Endometrial microvascular endothelial cells (primary cell): ENCODE results near the gene KRT4. TPM values are rescaled to one million over a fixed set of nuclear protein-coding genes. Genes with fewer than 3 reads are reported as not detected.
"Not testable (repeated sequence)": the region's sequence is repeated elsewhere in the genome, so short reads cannot be mapped to it uniquely, and the experiment has no call there.

Experiments used
- in situ Hi-C: cut with HindIII; loops from 2 replicates; pipeline ENCODE4 v1.10.0; 2017; ENCODE audit warnings: low sequenced_read_pairs, low pct_unique_long_range_greater_than_20kb; ENCODE audit errors: inconsistent ontology term
- total RNA-seq: library from RNA; depleted of rRNA; stranded (reverse); fragments of >200 nt; gene quantifications from one replicate; pipeline ENCODE4 v1.2.3, GENCODE V29; 2015; ENCODE audit errors: inconsistent ontology term

Gene KRT4
- total RNA-seq, 1 donor from 2014 or later, result not detected

DNA sequence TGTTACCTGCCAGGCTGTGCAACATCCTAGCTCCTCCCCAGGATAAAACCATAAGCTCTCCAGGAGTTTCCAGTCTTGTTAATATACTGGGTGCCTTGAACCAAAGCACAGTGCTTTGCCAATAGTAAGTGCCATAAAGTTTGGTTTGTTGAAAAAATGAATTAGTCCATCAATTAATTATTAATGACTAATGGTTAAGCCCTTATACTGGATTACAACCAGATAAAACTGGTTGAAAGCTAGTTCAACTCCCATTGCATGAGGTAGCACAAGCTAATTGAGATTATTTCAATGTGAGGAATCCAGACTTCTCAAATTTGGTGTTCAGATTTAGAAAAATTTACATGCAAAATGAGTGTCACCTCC lies 16.4 kb downstream of the KRT4 start:
- in situ Hi-C loops, result no loop called here

DNA sequence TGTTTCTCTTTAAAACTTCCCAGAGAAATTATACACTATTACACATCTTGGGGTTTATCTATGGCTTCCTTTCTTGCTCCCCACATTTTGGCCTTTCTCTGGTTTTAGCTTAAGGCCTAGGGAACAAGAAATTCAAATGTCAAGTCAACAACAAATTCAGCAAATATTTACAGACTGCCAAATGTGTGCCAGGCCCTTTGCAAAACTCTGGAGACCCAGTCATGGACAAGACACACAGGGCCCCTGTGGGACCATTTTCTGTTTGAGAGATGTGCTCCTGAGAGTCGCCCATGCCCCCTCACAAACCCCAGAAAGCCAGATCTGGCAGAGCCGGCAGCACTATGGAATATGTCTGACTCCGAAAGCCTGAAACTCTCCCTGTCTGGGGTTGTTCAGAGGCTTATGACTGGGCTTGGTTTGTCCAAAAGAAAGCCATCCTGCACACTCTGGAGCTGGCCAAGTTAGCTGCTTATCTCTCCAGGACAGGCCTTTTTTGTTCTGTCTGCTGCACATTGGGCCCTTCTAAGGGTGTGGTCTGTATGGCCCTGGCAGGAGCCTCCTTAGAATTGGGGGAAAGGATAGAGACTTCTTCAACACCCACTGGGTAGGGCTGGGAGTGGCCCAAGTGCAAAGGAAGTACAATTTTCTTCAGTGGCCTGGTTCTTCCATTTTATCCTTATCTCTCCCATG lies 16.9 kb downstream of the KRT4 start:
- in situ Hi-C loops, result no loop called here

- in situ Hi-C loops, result no loop called here
These were observed 17.5 kb downstream of the KRT4 start for GRCh38 chr12:52796429-52796794.

DNA sequence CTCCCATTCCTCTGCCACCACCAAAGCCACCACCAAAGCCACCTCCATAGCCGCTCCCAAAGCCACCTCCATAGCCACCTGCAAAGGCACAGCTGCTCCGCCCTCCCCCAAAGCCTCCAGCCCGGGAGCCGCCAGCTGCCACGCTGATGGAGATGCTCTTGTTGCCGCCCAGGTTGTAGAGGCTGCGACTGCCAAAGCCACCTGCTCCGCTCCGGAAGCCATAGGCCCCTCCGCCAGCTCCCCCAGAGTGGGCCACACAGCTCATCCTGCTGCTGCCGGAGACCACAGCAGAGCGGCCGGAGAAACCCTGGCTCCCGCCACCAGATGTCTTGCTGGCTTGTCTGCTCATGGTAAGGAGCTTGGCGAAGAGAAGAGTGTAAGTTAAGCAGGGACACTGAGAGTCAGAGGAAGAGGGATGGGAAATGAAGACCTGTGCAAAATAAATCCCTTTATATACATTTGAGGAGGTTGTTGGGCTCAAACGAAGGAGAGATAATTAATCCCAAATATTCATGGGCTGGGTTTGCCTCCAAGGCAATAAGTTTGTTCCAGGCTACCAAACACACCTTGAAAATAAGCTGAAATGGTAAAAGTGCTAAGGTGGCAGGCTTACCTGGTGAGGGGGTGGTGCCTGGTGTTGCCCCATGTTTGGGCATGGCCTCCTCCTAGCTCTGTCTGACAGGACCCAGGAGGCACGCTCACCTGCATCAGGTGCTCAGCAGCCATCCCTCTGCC lies 18.1 kb downstream of the KRT4 start, which contains the start of gene KRT3:
Gene KRT3 (minus strand): TSS at position 424 of the 735 bp plus-strand sequence. CDS start 75 bp downstream, at position 349.
- in situ Hi-C loops, result no loop called here

DNA sequence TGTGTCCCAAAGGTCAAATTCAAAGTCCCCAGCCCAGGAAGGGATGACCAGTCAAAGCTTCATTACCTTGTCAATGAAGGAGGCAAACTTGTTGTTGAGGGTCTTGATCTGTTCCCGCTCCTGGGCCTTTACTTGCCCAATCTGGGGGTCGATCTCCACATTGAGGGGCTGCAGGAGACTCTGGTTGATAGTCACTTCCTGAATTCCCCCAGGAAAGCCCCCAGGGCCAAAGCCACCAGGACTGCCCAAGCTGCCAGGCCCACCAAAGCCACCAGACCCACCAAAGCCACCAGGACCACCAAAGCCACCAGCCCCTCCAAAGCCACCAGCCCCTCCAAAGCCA lies 18.6 kb downstream of the KRT4 start:
- in situ Hi-C loops, result not testable (repeated sequence)

- in situ Hi-C loops, result no loop called here
These were observed 19.2 kb downstream of the KRT4 start for GRCh38 chr12:52794479-52795331.

GRCh38 chr12:52792185-52793029 lies 21.5 kb downstream of the KRT4 start:
- in situ Hi-C loops, result no loop called here

GRCh38 chr12:52791271-52792184 lies 22.4 kb downstream of the KRT4 start:
- in situ Hi-C loops, result no loop called here

DNA sequence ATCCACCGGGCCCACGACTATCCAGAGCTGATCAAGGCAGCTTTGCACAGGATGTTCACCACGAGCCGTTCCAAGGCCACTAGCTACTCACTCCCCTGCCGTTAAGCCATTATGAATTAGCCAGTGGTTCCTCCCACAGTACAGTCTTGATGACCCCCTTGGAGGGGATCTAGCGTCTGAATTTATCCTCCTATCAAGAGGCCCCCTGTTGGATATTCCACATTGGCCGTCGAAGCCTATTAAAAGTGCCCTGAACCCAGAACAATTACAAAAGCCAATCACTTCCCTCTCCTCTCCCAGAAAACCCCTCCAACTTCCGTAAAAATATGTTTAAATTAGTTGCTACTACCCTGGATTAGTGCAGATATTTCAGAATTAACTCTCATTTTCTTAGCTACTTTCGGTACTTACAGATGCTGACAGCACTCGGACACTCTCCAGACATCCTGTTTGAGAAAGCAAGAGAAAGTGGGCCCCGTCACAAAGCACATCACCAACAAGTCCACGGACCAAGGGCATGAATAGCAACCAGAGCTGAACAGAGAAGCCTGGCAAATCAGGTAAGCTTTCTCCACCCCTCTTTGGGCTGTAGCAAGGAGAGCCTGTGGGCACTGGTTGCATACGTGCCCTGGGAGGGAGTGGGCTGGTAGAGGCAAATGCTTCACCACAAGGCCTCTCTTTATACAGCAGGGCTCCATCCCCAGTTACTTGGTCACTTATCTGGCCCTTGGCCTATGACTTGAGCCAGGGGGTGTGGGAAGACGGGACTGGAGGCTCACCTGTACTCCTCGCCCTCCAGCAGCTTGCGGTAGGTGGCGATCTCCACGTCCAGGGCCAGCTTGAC lies 23.3 kb downstream of the KRT4 start:
- in situ Hi-C loops, result no loop called here

DNA sequence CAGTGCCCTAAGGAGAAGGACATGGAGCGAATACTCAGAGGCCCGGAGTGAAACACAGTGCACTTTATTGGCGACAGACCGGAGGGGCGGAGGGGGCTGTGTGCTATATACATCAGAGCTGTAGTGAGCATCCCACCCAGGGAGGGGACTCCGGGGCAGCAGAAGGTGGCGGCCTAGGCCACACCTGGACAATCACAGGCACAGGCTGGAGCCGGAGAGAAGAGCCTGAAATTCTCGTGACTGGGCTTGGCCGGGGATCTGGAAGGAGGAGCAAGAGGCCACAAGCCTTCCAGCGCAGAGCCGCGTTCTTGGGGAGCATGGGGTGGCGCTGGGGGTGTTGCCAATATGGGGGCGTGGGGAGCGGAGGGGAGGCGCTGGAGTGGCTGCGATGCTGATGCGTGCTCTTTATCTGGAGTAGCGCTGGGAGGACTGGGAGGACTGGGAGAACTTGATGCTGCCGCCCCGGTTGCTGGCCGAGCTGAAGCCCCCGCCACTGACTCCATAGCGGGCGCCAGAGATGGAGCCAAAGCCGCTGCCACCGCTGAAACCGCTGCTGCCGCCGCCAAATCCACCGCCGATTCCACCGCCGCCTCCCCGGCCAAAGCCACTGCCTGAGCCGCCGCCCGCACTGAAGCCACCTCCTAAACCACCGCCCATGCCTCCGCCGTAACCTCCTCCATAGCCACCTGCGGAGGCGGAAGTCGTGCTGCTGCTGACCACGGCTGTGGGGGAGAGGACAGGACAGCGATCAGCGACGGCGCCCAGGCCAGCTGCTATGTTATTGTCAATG lies 24.1 kb downstream of the KRT4 start:
- in situ Hi-C loops, result no loop called here

- in situ Hi-C loops, result no loop called here
These were observed 24.9 kb downstream of the KRT4 start for GRCh38 chr12:52788876-52789636.

DNA sequence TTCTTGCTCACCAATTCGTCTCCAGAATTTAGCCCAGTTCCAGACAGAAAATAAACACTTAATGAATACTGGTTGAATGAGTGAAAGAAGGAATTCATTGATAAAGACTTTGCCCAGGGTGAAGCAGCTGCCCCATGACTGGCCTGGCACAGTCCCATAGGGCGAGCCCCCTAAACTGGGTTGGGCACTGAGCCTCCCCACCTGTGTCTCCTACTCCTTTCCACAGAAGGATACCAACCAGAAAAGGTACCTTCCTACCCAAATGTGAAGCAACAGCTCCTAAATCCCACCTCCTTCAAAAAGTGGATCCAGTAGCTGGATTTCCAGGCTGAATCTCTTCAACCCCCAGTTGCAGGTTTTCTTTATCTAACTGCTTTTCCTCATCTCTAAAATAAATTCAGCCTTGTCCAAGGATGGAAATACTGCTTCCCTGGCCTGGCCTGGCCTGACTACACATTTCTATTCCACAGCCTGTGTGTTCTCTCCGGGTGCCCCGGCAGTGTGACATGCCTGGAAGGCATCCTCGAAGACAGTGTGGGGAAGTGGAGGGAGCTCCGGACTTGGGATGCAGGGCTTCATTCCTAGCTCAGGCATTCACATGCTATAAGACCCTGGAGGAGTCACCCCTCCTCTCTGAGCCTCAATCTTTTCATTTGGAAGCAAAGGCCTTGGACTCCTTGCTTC lies 25.6 kb downstream of the KRT4 start:
- in situ Hi-C loops, result no loop called here

DNA sequence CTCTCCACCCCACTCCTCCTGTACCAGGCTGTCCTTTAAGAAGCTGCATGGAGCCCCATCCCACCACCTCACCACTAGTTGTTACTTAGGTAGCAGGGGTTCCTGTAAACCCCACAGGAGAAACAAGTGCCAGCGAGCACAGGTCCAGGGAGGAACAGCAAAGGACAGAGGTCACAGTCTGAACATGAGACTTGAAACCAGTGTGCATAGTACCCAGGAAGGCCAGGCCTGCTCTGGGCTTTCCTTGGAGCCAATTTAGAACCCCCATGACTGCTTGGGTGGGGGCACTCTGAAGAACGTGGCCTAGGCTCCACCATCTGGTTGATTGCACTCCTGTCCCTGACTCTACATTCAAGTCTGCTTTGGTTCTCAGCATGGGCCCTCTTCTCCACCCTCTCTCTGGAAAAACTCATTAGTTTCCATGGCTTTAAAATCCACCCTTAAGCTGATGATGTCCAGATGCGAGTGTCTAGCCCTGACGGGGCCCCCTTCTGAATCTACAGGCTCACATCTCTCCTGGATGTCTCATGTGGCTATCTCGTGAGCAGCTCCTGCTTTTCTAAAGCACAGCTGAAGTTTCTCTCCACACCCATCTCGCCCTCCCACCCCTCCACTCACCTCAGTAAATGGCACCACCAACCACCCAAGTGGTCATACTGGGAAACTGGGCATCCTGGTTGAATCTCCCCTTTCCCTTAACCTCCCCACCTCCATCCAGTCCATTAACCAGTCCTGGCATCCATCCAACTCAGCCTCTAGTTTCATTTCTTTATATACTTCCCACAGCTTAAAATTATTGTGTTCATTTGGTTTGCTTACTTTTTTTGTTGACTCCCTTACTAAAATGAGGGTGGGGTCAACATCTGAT lies 26.4 kb downstream of the KRT4 start:
- in situ Hi-C loops, result no loop called here

GRCh38 chr12:52784909-52785308 lies 29.0 kb downstream of the KRT4 start:
- in situ Hi-C loops, result no loop called here
